DOHH2 (cell line): ENCODE results near the gene PPP6R3.

Source experiments
- H3F3A ChIP-seq: fragments of 200-600 bp; sonication (generic), shearing (Covaris generic); 2 replicates; pipeline ENCODE4 v1.6.0; 2016; ENCODE audit warnings: antibody characterized with exemption, mild to moderate bottlenecking; ENCODE audit not compliant: control insufficient read depth, insufficient read depth
- H3K27ac ChIP-seq: fragments of 200-600 bp; sonication (generic); 2 replicates; pipeline ENCODE4 v1.5.1; 2014; ENCODE audit warnings: low read depth, mild to moderate bottlenecking, low read length, moderate library complexity
- H3K27me3 ChIP-seq: fragments of 200-600 bp; sonication (generic); 2 replicates; pipeline ENCODE4 v1.6.1; 2014; ENCODE audit warnings: mild to moderate bottlenecking, low read length, mixed read lengths; ENCODE audit not compliant: control insufficient read depth
- H3K36me3 ChIP-seq: fragments of 200-600 bp; sonication (generic); 2 replicates; pipeline ENCODE4 v1.6.1; 2014; ENCODE audit warnings: mild to moderate bottlenecking, low read length, moderate library complexity, mixed read lengths; ENCODE audit not compliant: control insufficient read depth
- H3K4me1 ChIP-seq: fragments of 200-600 bp; sonication (generic); 2 replicates; pipeline ENCODE4 v1.6.1; 2014; ENCODE audit warnings: mild to moderate bottlenecking, low read length, mixed read lengths; ENCODE audit not compliant: control insufficient read depth
- H3K4me2 ChIP-seq: fragments of 200-600 bp; sonication (generic); 2 replicates; pipeline ENCODE4 v1.6.0; 2014; ENCODE audit warnings: mild to moderate bottlenecking, low read length, moderate library complexity
- H3K4me3 ChIP-seq: fragments of 200-600 bp; sonication (generic); 2 replicates; pipeline ENCODE4 v1.5.1; 2014; ENCODE audit warnings: mild to moderate bottlenecking, low read length, mixed read lengths
- H3K79me2 ChIP-seq: fragments of 200-600 bp; sonication (generic); 2 replicates; pipeline ENCODE4 v1.6.1; 2014; ENCODE audit warnings: mild to moderate bottlenecking, low read length, mixed read lengths; ENCODE audit not compliant: control insufficient read depth
- H3K9me2 ChIP-seq: fragments of 200-600 bp; sonication (generic); replicated peaks from 2 replicates; pipeline ENCODE4 v1.6.1; 2014; ENCODE audit warnings: mild to moderate bottlenecking, low read length, mixed read lengths; ENCODE audit not compliant: control insufficient read depth
- H3K9me3 ChIP-seq: fragments of 200-600 bp; sonication (generic); 2 replicates; pipeline ENCODE4 v1.6.1; 2014; ENCODE audit warnings: antibody characterized with exemption, low read length, mixed read lengths; ENCODE audit not compliant: control insufficient read depth, insufficient read depth
- H4K20me1 ChIP-seq: fragments of 200-600 bp; sonication (generic); 2 replicates; pipeline ENCODE4 v1.6.0; 2014; ENCODE audit warnings: low read depth, mild to moderate bottlenecking, antibody characterized with exemption, low read length, moderate library complexity; ENCODE audit not compliant: control insufficient read depth, insufficient read depth
- CTCF ChIP-seq: fragments of 200-600 bp; sonication (generic); IDR thresholded peaks from one replicate; pipeline ENCODE4 v1.5.1; 2014; ENCODE audit warnings: antibody characterized with exemption, mild to moderate bottlenecking, low read depth, low read length; ENCODE audit not compliant: poor library complexity, severe bottlenecking
- EZH2phosphoT487 ChIP-seq: fragments of 200-600 bp; sonication (generic); IDR thresholded peaks from 2 replicates; pipeline ENCODE4 v1.6.1; 2017; ENCODE audit warnings: borderline replicate concordance, mild to moderate bottlenecking, antibody characterized with exemption, low read length, moderate library complexity, mixed read lengths

The PPP6R3 gene

GRCh38 chr11:68513930-68514487 lies 53.5 kb downstream of the PPP6R3 start:
- TF ChIP-seq EZH2phosphoT487 (no peak), CTCF (no peak)
- Histone ChIP-seq H3K9me3 (no peaks in the 10 kb centered on the region), H4K20me1 (peaks cover 10% of the 10 kb centered on the region; the same call in 1 of the 2 replicates)

GRCh38 chr11:68517121-68517741 lies 56.7 kb downstream of the PPP6R3 start:
- Histone ChIP-seq H3K79me2 (peaks cover 87% of the 10 kb centered on the region), H4K20me1 (peaks cover 7% of the 10 kb centered on the region; the same call in 1 of the 2 replicates), H3K36me3 (peaks cover 67% of the 10 kb centered on the region), H3K4me2 (no peak overlapping the region), H3K27me3 (no peaks in the 10 kb centered on the region), H3K4me3 (no peak overlapping the region), H3K9me2 (no peaks in the 10 kb centered on the region), H3K27ac (no peak overlapping the region), H3F3A (peaks cover 5% of the 10 kb centered on the region; the same call in 1 of the 2 replicates), H3K4me1 (peaks cover 11% of the 10 kb centered on the region; the same call in 1 of the 2 replicates), H3K9me3 (no peaks in the 10 kb centered on the region)
- TF ChIP-seq CTCF (no peak), EZH2phosphoT487 (no peak)

More at GRCh38 chr11:68513930-68514487, 53.5 kb downstream of the PPP6R3 start:
- H3K4me3 ChIP-seq: no peak overlapping the region
- peaks cover 49% of the 10 kb centered on the region for H3K36me3 ChIP-seq
- peaks cover 5% of the 10 kb centered on the region; the same call in 1 of the 2 replicates for H3F3A ChIP-seq
- peaks cover 98% of the 10 kb centered on the region for H3K79me2 ChIP-seq
- H3K27me3 ChIP-seq: no peaks in the 10 kb centered on the region
- H3K4me1 ChIP-seq: peaks cover 11% of the 10 kb centered on the region; the same call in 1 of the 2 replicates
- H3K4me2 ChIP-seq: no peak overlapping the region
- H3K9me2 ChIP-seq: no peaks in the 10 kb centered on the region
- no peak overlapping the region for H3K27ac ChIP-seq

GRCh38 chr11:68518191-68518590 lies 57.6 kb downstream of the PPP6R3 start:
- Histone ChIP-seq H3K4me2 (no peak overlapping the region), H3K4me1 (peaks cover 11% of the 10 kb centered on the region; the same call in 1 of the 2 replicates), H3K27ac (no peak overlapping the region), H3K36me3 (peaks cover 69% of the 10 kb centered on the region), H3K9me3 (no peaks in the 10 kb centered on the region), H3K4me3 (no peak overlapping the region), H3K27me3 (no peaks in the 10 kb centered on the region), H3K79me2 (peaks cover 87% of the 10 kb centered on the region), H3K9me2 (no peaks in the 10 kb centered on the region), H3F3A (peaks cover 5% of the 10 kb centered on the region; the same call in 1 of the 2 replicates), H4K20me1 (peaks cover 7% of the 10 kb centered on the region; the same call in 1 of the 2 replicates)
- no peak for TF ChIP-seq CTCF
- TF ChIP-seq EZH2phosphoT487: no peak
